GM21515 (cell line): ENCODE data around the gene SPRY4.
"Not testable (repeated sequence)": the region's sequence is repeated elsewhere in the genome, so short reads cannot be mapped to it uniquely, and the experiment has no call there.

ENCODE experiments used
- ATAC-seq: cut with Tn5 transposase; IDR thresholded peaks from one replicate; pipeline ENCODE4 v1.9.1; 2021; ENCODE audit not compliant: unreplicated experiment

Gene SPRY4

GRCh38 chr5:142295960-142296860 is 28.6 kb downstream of the SPRY4 start:
- ATAC-seq = no peak

- ATAC-seq = no peak
Measured at GRCh38 chr5:142295084-142295758, 29.6 kb downstream of the SPRY4 start.

- ATAC-seq = no peak
Measured at GRCh38 chr5:142293486-142293885, 31.3 kb downstream of the SPRY4 start.

- ATAC-seq = no peak
Measured at GRCh38 chr5:142292808-142293207, 32.0 kb downstream of the SPRY4 start.

GRCh38 chr5:142292249-142292648 is 32.6 kb downstream of the SPRY4 start:
- no peak for ATAC-seq

- no peak for ATAC-seq
Measured at GRCh38 chr5:142290577-142291299, 34.1 kb downstream of the SPRY4 start.

GRCh38 chr5:142289708-142290576 is 34.9 kb downstream of the SPRY4 start:
- ATAC-seq = no peak

- peak; percentile 66 for ATAC-seq
Measured at GRCh38 chr5:142287973-142288313, 36.9 kb downstream of the SPRY4 start.

GRCh38 chr5:142287096-142287972 is 37.5 kb downstream of the SPRY4 start:
- ATAC-seq = peak; percentile 60

GRCh38 chr5:142286111-142286510 is 38.7 kb downstream of the SPRY4 start:
- no peak for ATAC-seq

- no peak for ATAC-seq
Measured at GRCh38 chr5:142283304-142283703, 41.5 kb downstream of the SPRY4 start.

- no peak for ATAC-seq
Measured at GRCh38 chr5:142281966-142282365, 42.9 kb downstream of the SPRY4 start.

- no peak for ATAC-seq
Measured at GRCh38 chr5:142281008-142281367, 43.8 kb downstream of the SPRY4 start.

GRCh38 chr5:142280066-142281007 is 44.5 kb downstream of the SPRY4 start:
- ATAC-seq = no peak

GRCh38 chr5:142278627-142279026 is 46.2 kb downstream of the SPRY4 start:
- ATAC-seq = no peak

GRCh38 chr5:142277796-142278195 is 47.0 kb downstream of the SPRY4 start:
- ATAC-seq = no peak

GRCh38 chr5:142276517-142276916 is 48.3 kb downstream of the SPRY4 start:
- ATAC-seq = no peak

- ATAC-seq = no peak
Measured at GRCh38 chr5:142275496-142275895, 49.3 kb downstream of the SPRY4 start.

- not testable (repeated sequence) for ATAC-seq
Measured at GRCh38 chr5:142272596-142272995, 52.2 kb downstream of the SPRY4 start.
